Right lung (tissue), 5 donors: Measurements from ENCODE around the gene C3. TPM values are rescaled to one million over a fixed set of nuclear protein-coding genes. Genes with fewer than 3 reads are reported as not detected.
A peak's percentile ranks its signal among the peaks of the same experiment; 100 is the strongest.
"Not testable (repeated sequence)": the region's sequence is repeated elsewhere in the genome, so short reads cannot be mapped to it uniquely, and the experiment has no call there.

Source experiments
- DNase-seq, 2 donors: peaks; one replicate each; pipeline ENCODE4 v3.0.0-alpha.2; 2013
- polyA plus RNA-seq, 5 donors: library from polyadenylated mRNA; unstranded; fragments of 120-200 nt; gene quantifications; one replicate each; pipeline versions ENCODE4 v1.2.1 to v1.2.3, GENCODE V29; 2013; ENCODE audit warnings: inconsistent platforms in 1 of 5, low replicate concordance in 1 of 5; ENCODE audit not compliant: insufficient read length in 5 of 5, insufficient read depth in 1 of 5

The C3 gene
- polyA plus RNA-seq, 5 donors = 21.7 to 123 (median 39.6) TPM

GRCh38 chr19:6668691-6669090 lies 51.8 kb downstream of the C3 start:
- no peak for DNase-seq

- no peak for DNase-seq
Measured at GRCh38 chr19:6667114-6667627, 53.3 kb downstream of the C3 start.

- DNase-seq = no peak
Measured at GRCh38 chr19:6664916-6665315, 55.5 kb downstream of the C3 start.

- DNase-seq = no peak
Measured at GRCh38 chr19:6663236-6664201, 56.9 kb downstream of the C3 start.

GRCh38 chr19:6662702-6663101 lies 57.7 kb downstream of the C3 start:
- DNase-seq = no peak

GRCh38 chr19:6661509-6662244 lies 58.8 kb downstream of the C3 start:
- DNase-seq = not testable (repeated sequence)

- no peak for DNase-seq
Measured at GRCh38 chr19:6660930-6661329, 59.5 kb downstream of the C3 start.

- DNase-seq = not testable (repeated sequence)
Measured at GRCh38 chr19:6656390-6656789, 64.1 kb downstream of the C3 start.

- DNase-seq = no peak
Measured at GRCh38 chr19:6654347-6655310, 65.8 kb downstream of the C3 start.

GRCh38 chr19:6652805-6653094 lies 67.7 kb downstream of the C3 start:
- no peak for DNase-seq

- no peak for DNase-seq
Measured at GRCh38 chr19:6651965-6652804, 68.3 kb downstream of the C3 start.

GRCh38 chr19:6649185-6649584 lies 71.3 kb downstream of the C3 start:
- no peak for DNase-seq

GRCh38 chr19:6648141-6648715 lies 72.2 kb downstream of the C3 start:
- DNase-seq = no peak

- no peak for DNase-seq
Measured at GRCh38 chr19:6644796-6645195, 75.7 kb downstream of the C3 start.

- DNase-seq = not testable (repeated sequence)
Measured at GRCh38 chr19:6640333-6640732, 80.1 kb downstream of the C3 start.

GRCh38 chr19:6639439-6639838 lies 81.0 kb downstream of the C3 start:
- DNase-seq = no peak

- not testable (repeated sequence) for DNase-seq
Measured at GRCh38 chr19:6633456-6633813, 87.0 kb downstream of the C3 start.

GRCh38 chr19:6632747-6633455 lies 87.5 kb downstream of the C3 start:
- DNase-seq = peak; percentile 25 to 45

- peak; percentile 49 to 69 for DNase-seq
Measured at GRCh38 chr19:6632002-6632621, 88.3 kb downstream of the C3 start.
